ENCODE measurements around the gene ZNF865. TPM values are rescaled to one million over a fixed set of nuclear protein-coding genes. Genes with fewer than 3 reads are reported as not detected.

Gene ZNF865
- total RNA-seq, 1 donor from 2014 or later = 12.3 TPM

DNA sequence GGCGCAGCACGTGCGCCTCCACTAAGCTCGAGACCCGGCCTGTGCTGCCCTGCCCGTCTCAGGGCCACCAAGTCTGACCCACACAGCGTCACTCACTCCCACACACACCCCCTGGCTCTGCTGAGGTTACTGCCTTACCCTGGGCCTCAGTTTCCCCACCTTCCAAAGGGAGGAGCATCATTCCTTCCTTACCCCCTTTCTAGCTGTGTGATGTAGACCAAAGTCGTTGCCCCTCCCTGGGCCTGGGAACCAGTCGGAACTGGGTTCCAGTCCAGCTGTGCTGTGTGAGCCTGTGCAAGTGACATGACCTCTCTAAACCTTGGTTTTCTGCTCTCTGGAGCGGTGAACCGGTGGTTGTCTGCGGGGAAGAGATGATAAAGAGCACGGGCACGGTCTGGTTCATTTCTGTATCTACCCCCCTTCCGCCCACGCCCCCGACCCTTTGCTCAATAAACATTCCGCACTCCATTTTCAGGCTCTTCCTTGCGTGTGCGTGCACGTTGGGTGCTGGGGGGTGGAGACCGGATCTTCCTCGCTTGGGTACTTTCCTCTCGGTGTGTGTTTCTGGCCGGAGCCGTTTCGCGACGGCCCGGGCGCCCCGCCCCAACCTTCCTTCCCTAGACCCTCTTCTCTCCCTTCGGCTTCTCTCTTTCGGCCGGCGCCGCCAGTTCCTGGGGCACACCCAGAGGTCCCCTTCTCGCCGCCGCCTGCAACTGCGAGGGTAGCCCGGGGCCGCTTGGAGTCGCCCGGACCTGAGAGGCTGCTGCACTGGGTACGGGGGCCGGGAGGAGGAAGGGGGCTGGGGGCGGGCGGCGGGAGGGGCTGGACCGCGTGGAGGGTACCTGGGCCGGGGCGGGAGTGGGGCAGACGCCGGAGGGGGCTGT lies 37.8 kb downstream of the ZNF865 start, which contains the start of gene ZNF581:
Gene ZNF581, plus strand, starts transcription at position 647 of the 884 bp plus-strand sequence. CDS start 923 bp downstream, outside the sequence.
- intact Hi-C loops (cut with micrococcal nuclease) = loop anchor here (1.0 to 5.0 kb wide), 3 partner anchors 8 to 1181 kb away; partner anchors contain the start of gene LENG9

DNA sequence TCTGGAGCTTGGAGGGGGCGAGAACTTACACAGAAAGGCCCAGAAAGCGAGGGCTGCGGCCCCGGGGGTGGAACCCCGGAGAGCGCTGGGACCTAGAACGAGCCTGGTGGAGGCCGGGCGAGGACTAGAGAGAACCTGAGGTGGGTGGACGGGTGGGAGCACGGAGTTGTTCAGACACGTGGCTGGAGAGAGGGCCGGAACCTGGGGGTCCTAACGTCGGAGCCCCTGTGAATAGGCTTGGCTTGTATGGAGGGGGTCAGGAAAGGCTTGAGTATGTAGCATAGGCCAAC lies 38.4 kb downstream of the ZNF865 start:
- intact Hi-C loops (cut with micrococcal nuclease) = loop anchor here (1.0 to 5.0 kb wide), 3 partner anchors 9 to 1182 kb away; partner anchors contain the start of gene LENG9

DNA sequence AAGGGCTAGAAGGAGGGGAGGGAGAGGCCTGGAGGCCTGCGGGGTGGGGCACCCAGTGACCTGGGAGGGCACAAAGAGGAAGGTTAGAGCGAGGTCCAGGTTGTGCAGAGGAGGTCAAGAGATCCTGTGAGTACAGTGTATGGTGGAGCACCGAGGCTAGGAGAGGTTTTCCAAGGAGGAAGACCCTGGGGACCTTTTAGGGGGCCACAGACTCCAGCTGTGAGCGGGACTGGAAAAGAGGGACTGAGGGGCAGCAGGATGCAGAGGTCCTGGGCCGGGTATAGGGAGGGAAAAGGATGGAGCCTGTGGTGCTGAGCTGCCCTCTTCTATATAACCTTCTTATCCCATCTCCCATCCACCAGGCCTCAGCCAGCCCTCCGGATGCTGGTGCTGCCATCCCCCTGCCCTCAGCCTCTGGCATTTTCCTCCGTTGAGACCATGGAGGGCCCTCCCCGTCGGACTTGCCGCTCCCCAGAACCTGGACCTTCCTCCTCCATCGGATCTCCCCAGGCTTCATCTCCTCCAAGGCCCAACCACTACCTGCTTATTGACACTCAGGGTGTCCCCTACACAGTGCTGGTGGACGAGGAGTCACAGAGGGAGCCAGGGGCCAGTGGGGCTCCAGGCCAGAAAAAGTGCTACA lies 38.9 kb downstream of the ZNF865 start:
- intact Hi-C loops (cut with micrococcal nuclease) = loop anchor here (5.0 kb wide), 1 partner anchor 1182 kb away; the partner anchor contains the start of gene LENG9

DNA sequence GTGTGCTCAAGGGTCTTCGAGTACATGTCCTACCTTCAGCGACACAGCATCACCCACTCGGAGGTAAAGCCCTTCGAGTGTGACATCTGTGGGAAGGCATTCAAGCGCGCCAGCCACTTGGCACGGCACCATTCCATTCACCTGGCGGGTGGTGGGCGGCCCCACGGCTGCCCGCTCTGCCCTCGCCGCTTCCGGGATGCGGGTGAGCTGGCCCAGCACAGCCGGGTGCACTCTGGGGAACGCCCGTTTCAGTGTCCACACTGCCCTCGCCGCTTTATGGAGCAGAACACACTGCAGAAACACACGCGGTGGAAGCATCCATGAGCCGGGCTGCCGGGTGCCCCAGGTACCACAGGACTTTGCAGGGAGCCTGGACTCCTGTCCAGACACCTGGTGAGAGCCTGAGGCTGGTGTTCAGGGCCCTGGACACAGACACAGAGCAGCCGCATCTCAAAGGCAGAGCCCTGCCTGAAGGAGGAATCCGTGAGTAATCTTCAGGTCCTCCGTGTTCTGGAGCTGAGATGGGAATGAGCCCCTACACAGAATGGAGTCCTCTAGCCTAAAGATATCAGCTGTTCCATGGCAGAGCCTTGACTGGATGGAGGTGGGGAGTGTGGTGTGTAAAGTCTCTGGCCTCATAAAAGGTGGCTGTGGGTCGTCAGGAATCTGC lies 39.5 kb downstream of the ZNF865 start:
- intact Hi-C loops (cut with micrococcal nuclease) = loop anchor here (5.0 kb wide), 1 partner anchor 1183 kb away; the partner anchor contains the start of gene LENG9

DNA sequence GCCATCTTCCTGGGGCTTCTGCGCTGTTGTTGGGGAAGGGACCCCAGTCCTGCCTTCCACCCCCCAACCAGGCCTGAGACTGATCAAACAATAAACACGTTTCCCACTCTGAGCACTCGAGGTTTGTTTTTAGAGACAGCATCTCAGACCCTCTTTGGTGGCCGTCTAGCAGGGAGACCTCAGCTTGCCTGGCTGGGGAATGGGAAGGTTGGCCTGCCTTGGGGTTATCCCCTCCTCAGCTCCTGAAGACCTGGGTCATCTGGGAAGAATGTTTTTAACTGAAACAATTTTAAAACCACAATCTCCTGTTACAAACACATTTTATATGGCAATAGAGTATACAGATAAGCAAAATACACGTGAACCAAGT lies 40.0 kb downstream of the ZNF865 start:
- intact Hi-C loops (cut with micrococcal nuclease) = no loop called here

DNA sequence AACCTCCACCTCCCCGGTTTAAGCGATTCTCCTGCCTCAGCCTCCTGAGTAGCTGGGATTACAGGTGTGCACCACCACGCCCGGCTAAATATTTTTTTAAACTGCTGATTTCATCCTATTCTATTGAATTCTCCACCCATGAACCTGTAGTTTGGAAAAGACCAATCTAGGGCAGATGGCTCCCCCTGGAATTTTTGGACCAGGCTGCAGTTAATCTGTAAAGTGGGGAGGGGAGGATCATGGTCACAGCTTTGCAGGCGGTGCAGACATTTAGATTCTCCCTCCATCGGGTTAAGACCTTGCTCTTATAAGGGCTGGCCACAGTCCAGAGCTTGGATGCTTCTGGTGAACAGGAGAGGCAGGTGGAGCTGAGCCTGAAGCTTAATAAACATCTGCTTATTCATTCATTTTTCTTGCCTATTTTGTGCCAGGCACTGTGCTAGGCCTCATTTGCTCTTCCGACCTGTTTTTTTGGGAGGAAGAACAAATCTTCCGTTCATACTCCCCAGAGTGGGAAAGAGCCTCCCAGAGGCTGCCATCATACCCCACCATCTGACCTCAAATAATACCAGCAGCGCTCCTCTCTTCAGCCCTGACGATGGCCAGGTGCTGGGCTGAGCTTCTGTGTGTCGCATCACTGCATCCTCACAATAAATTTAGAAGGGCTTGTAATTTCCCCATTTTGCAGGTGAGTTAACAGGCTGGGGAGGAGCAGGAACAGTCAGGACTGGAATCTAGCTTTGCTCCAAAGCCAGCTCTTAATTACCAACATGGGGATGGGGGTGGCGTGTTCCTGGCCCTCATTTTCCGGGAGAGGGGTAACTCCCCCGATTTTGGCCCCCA lies 41.7 kb downstream of the ZNF865 start:
- intact Hi-C loops (cut with micrococcal nuclease) = no loop called here

DNA sequence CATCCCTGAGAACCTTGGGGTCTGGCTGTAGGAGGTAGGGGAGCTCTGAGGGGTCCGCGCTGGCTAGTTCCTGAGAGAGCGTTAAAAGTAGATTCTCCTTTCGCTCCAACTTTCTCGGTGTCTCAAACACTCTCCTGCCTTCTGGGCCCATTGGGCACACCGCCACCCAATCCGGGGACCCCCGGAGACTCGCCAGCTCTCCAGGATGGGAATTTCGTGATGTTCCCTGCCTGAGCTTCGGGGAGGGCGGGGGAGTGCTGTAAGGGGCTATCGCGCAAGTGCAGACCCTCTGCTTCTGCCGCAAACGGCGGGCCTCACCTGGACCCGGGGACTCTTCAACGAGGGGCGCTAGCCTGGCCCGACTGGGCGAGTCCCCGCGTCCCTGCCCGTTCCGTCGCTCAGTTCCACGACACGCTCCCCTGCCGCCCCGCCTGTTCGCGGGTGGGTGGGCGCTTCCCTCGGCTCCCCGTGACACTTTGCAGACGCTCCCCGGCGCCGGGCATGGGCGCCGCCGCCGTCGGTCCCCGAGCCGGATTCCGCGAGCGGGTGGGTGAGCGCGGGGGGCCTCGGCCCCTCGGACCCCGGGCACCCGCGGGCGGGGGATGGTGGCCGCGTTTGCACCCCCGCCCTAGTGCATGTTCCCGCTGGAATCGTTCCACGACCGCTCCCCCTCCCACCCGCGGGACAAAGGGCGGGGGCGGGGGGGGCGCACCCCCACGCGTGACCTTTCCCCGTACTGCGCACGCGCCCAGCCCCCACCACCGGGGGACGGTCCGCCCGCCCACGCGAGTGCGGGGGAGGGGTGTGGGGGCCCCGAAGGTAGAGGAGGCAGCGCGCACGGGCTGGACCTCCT lies 42.5 kb downstream of the ZNF865 start, which contains the start of gene CCDC106:
Gene CCDC106, plus strand, starts transcription at position 481 of the 853 bp plus-strand sequence. CDS start 835 bp downstream, outside the sequence.
- intact Hi-C loops (cut with micrococcal nuclease) = no loop called here

DNA sequence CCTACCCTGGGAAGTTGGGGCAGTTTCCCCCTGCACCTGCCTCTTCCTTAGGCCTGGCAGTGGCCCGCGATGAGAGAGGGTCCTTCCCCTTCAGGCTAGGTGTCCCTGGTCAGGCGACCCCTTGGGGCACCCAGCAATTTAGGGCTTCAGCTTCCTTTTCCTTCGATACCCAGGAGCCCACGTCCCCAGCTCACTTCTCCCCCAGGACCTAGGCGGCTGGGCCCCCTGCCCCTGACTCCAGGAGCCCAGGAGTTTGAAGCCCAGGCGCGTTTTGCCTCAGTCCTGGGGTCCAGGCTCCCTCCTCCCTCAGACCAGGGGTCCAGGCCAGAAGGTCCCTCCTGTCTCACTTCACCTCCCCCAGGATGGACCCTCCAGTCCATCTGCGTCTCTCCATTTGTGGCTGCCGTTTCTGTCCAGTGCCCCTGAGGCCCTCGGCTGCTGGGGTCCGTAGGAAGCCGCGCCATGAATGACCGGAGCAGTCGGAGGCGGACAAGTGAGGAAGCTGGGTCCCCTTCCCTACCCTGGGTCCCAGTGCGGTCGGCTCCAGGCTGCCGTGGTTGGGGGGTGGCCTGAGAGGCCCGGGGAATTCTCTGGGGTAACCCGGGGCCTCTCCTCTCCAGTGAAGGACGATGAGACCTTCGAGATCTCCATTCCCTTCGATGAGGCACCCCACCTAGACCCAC lies 43.3 kb downstream of the ZNF865 start:
- intact Hi-C loops (cut with micrococcal nuclease) = no loop called here

DNA sequence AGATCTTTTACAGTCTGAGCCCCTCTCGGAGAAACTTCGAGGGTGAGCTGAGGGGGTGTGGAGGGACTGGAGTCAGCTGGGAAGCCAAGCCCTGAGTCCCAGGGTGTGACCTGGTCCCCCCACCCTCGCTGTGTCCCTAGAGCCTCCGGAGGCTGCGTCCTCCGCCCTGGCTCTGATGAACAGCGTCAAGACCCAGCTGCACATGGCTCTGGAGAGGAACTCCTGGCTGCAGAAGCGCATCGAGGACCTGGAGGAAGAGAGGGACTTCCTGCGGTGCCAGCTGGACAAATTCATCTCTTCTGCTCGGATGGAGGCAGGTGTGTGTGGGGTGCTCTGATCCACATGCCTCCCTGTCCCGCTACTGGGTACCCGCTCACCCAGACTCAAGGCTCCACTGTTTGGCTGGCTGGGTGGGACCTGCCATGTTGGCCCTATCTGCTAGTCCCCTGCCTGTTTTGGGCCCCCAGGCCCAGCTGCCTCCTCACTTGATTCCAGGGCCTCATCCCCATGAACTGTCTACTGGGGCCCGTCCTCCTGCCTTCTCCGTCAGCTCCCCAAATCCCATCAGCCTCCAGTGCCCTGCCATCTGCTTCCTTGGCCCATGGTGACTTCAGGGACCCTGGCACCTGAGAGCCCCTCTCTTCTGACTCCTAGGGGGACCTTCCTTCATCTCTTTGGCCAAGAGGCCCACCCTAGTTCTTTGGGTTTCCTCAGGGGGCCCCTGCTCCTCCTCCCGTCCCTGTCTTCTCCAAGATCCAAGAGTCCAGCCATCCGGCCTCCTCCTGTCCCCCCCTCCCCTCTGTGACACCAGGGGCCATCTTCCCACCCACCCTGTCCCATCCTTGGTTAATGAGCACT lies 44.0 kb downstream of the ZNF865 start:
- intact Hi-C loops (cut with micrococcal nuclease) = loop anchor here (5.0 to 10.0 kb wide), 2 partner anchors 665 to 1782 kb away; partner anchors contain the start of genes MYADM and ZSCAN5A

DNA sequence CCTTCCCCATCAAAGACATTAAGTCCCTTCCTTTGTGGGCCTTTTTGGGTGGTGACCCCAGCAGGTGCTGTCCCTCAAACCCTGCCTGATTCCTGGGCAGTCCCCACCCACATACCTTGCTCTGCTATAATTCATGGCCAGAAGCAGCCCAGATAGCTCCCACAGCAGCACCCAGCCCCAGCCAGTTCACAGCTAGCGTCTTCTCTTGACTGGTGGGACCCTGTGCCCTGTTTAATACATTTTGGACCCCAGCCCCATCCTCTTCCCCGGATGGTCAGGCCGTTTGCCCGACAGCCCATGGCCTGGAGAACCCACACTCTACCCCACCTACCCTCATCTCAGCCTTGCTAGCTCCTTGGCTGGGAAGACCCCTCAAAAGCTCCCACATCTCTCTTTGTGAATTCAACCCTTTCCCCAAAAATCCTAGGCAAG lies 44.7 kb downstream of the ZNF865 start:
- intact Hi-C loops (cut with micrococcal nuclease) = loop anchor here (5.0 to 10.0 kb wide), 2 partner anchors 665 to 1783 kb away; partner anchors contain the start of genes MYADM and ZSCAN5A

DNA sequence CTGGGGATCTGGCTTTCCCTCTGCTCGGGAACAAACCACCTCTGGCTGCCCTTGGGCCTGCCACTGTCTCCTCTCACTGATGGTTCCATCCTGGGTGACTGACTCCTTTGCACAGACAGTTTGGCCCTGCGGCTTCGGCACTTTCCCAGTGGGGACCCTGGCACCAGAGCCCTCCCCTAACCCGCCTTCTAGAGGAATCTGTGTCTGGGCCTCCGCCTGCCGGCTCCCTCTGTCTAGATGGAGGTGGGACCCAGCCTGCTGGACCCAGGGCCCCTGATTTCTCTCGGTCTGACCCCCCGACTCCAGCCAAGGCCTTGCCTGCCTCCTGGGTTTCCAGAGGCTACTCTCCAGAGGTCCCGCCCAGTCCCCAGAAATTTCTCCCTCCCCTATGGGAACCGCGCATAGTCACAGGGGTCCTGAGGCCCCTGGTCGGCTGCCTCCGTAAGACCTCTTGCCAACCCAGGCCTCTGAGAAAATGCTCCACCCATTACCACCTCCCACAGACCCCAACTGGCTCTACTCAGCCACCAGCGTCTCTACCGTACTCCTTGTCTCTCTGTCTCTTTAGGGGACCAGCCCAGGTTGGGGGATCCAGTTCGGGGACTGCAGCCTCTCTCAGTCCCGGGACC lies 45.3 kb downstream of the ZNF865 start:
- intact Hi-C loops (cut with micrococcal nuclease) = loop anchor here (5.0 to 10.0 kb wide), 2 partner anchors 664 to 1783 kb away; partner anchors contain the start of genes MYADM and ZSCAN5A

DNA sequence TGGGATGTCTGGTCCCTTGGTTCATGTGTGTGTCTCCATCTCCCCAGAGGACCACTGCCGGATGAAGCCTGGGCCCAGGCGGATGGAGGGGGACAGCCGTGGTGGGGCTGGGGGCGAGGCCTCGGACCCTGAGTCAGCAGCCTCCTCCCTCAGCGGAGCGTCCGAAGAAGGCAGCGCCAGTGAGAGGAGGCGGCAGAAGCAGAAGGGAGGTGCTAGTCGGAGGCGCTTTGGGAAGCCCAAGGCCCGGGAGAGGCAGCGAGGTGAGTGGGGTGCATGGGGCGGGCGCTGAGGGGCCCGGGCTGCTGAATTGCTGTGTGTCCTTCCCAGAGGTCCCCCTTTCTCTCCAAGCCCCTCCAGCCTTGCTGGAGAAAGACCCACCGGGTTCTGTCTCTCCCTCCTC lies 45.8 kb downstream of the ZNF865 start:
- intact Hi-C loops (cut with micrococcal nuclease) = loop anchor here (5.0 to 10.0 kb wide), 2 partner anchors 664 to 1784 kb away; partner anchors contain the start of genes MYADM and ZSCAN5A

DNA sequence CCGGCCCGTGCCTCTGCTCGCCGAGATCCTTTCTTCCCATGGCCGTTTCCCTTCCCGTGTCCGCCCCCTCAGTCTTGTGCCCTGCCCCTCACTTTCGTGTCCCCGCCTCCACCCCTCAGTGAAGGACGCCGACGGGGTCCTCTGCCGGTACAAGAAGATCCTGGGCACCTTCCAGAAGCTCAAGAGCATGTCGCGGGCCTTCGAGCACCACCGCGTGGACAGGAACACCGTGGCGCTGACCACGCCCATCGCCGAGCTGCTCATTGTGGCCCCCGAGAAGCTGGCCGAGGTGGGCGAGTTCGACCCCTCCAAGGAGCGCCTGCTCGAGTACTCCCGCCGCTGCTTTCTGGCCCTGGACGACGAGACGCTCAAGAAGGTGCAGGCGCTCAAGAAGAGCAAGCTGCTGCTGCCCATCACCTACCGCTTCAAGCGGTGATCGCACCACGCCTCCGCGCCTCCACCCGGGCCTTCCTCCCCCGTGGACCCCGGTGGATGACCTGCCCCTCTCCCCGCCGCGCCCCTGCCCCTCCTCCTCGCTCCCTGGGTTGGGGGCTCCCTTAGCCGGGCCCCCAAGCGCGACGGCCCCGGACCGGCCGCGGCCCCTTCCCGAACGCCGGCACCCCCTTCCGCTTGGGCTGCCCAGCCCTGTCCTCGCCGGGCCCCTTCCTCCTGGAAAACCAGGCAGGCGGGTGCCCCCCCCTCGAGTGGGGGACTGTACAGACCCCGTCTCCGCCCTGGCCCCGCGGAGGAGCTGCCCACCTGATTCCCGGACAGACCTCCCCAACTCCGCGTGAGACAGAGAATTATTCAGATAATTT lies 47.1 kb downstream of the ZNF865 start:
- intact Hi-C loops (cut with micrococcal nuclease) = loop anchor here (1.0 to 10.0 kb wide), 3 partner anchors 267 to 1785 kb away; partner anchors contain the start of genes MYADM, RPL28 and ZSCAN5A

DNA sequence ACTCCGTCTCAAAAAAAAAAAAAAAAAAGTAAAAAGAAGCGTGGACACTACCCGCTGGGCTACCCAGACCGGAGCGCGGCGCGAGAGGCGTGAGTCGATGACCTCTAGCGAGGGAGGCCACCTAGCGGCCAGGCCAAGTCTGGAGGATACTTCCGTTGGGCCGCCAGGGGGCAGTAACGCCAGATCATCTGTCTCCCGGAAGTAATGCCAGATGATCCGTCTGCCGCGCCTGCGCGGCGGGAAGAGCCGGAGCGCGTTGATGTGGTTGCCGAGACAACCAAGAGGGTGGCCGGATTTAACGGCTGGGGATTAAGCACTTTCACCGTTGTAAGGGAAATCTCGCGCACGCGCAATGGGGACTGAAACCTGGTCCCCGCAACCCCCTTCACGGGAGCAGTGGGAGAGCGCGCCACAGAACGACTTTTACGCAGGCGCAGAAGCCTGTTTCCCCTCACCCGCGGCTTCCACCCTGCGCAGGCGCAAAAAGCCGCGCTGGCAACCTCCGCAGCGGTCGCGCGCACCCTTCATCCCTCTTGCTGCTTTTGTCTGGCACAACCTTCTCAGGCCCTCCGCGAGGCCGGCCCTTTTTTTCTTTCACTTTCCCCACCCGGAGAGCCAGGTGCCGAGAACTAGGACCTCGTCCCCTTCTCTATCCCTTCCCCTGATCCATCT lies 48.3 kb downstream of the ZNF865 start:
- intact Hi-C loops (cut with micrococcal nuclease) = loop anchor here (1.0 to 10.0 kb wide), 11 partner anchors 10 to 1786 kb away; partner anchors contain the start of genes FIZ1, MYADM, PPP6R1 and RPL28

DNA sequence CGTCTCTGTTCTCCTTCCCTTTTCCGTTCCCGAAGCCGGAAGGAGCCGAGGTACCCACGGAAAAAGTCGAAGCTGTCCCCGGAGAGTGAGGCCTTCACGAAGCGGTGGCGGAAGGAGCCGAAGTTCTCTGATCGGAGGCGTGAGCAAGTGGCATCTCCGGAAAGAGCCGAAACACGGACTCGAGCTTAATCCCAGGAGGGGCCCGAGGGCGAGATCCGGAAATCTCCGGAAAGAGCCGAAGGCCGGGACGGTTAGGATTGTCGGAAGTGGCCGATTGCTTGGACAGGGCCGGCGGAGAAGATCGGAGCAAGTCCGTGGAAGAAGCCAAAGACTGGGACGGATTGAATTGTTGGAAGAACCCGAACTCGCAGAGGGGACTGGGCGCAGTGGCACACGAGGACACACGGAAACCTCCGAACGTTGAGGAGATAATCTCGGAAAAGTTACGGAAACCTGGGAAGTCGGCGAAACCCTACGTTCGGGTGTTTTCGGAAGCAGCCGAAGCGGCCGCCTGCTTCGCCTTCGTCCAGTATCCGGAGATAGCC lies 48.9 kb downstream of the ZNF865 start:
- intact Hi-C loops (cut with micrococcal nuclease) = loop anchor here (1.0 to 10.0 kb wide), 10 partner anchors 11 to 1787 kb away; partner anchors contain the start of genes FIZ1, MYADM, PPP6R1 and ZNF444

Data from T-helper 2 cell treated with Interferon-gamma antibody and Interleukin-4, amounts not matched to agents 100 ng/mL and 5 ng/mL, for 36 hours (primary cell).